ENCODE measurements around the gene PSMA6.
A peak's percentile ranks its signal among the peaks of the same experiment; 100 is the strongest.

Gene PSMA6

DNA sequence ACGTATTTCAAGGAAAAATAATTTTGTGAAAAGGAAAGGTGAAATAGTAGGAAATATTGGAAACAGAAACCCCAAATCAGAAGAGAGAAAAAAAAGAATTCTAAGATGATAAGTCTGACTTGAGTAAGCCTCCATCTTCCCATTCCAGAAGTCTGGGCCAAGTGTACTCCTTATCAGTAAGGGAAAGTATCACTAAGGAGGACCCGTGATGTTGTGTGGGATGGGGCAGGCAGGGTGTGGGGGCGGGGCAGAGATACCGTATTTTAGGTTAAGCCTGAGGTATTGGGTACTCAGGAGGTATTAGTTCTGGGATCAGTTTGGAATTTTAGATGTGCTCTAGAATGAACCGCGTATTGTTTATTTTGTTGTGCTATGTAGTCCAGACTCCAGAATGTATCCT, 33.8 kb upstream of the PSMA6 start:
- Mint-ChIP-seq H3K4me1 (ENCODE audit: low read depth) (peaks cover 23% of the 10 kb centered on the region), H3K4me3 (no peak overlapping the region), H3K36me3 (ENCODE audit: low read depth) (peaks cover 24% of the 10 kb centered on the region), H3K9me3 (peaks cover 8% of the 10 kb centered on the region), H3K27me3 (ENCODE audit: low read depth) (no peaks in the 10 kb centered on the region), H3K27ac (no peak overlapping the region)

DNA sequence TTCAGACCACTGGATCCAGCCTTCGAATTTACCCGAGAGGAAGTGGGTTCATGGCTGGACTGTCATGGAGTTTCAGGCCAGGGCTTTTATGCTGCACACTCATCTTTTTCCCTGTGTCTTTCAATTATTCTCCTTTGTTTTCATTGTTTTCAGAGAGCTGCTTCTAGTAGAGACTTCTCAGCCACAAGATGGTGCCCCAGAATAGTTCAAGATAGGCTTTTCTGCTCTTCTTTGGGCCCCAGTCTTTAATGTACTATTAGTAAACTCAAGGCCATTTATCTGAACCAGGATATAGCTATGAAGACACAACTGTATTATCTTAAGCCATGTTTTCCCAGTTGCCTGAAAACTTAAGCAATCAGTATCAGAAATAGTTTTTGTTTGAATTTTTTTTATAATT, 30.4 kb upstream of the PSMA6 start:
- peaks cover 16% of the 10 kb centered on the region for H3K36me3 Mint-ChIP-seq (ENCODE audit: low read depth)
- H3K27ac Mint-ChIP-seq: no peak overlapping the region
- H3K4me1 Mint-ChIP-seq (ENCODE audit: low read depth): peaks cover 6% of the 10 kb centered on the region
- peaks cover 8% of the 10 kb centered on the region for H3K9me3 Mint-ChIP-seq
- H3K27me3 Mint-ChIP-seq (ENCODE audit: low read depth): no peaks in the 10 kb centered on the region
- no peak overlapping the region for H3K4me3 Mint-ChIP-seq

- no peaks in the 10 kb centered on the region for H3K27me3 Mint-ChIP-seq (ENCODE audit: low read depth)
- peaks cover 19% of the 10 kb centered on the region for H3K36me3 Mint-ChIP-seq (ENCODE audit: low read depth)
- H3K4me1 Mint-ChIP-seq (ENCODE audit: low read depth): peaks cover 5% of the 10 kb centered on the region
- H3K9me3 Mint-ChIP-seq: peaks cover 8% of the 10 kb centered on the region
- H3K4me3 Mint-ChIP-seq: no peak overlapping the region
- no peak overlapping the region for H3K27ac Mint-ChIP-seq
These were observed 29.7 kb upstream of the PSMA6 start for GRCh38 chr14:35262436-35262835.

DNA sequence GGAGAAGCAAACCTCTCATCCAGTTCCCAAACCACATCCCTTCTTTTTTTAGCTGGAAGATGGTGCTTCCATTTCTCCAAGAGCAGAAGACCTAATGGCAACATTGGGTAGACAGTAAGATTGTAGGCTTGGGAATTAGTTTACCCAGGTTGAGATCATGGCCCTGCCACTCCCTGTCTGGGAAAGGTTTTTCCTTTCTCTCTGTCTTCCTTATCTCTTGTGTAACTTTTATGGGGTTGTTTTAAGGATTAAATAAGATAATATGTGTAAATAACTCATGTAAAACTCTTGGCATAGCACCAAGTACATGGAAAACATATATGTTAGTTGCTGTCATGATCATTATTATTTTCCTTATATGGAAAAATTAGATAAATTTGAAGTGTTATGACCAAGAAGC, 23.2 kb upstream of the PSMA6 start:
- H3K4me1 Mint-ChIP-seq (ENCODE audit: low read depth): no peaks in the 10 kb centered on the region
- H3K9me3 Mint-ChIP-seq: no peaks in the 10 kb centered on the region
- H3K27ac Mint-ChIP-seq: no peak overlapping the region
- no peaks in the 10 kb centered on the region for H3K27me3 Mint-ChIP-seq (ENCODE audit: low read depth)
- no peak overlapping the region for H3K4me3 Mint-ChIP-seq
- peaks cover 22% of the 10 kb centered on the region for H3K36me3 Mint-ChIP-seq (ENCODE audit: low read depth)

DNA sequence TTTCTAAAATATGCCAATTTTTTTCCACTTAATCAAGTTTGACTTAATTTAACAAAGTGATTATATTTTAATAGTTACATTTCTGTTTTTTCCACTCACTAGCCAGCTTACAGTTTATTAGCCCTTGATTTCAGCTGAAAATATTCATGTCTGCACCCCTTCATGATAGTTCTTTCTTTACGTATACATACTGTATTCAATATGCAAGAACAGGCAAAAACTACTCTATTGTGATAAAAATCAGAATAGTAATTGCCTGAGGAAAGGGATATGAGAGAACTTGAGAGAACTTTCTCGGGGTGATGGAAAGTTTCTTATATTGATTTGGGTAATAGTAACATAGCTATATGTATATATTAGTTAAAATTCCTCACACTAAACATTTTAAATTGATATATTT, 17.4 kb upstream of the PSMA6 start:
- no peaks in the 10 kb centered on the region for H3K9me3 Mint-ChIP-seq
- H3K4me1 Mint-ChIP-seq (ENCODE audit: low read depth): peaks cover 1% of the 10 kb centered on the region
- peaks cover 33% of the 10 kb centered on the region for H3K36me3 Mint-ChIP-seq (ENCODE audit: low read depth)
- H3K27ac Mint-ChIP-seq: no peak overlapping the region
- H3K27me3 Mint-ChIP-seq (ENCODE audit: low read depth): no peaks in the 10 kb centered on the region
- H3K4me3 Mint-ChIP-seq: no peak overlapping the region

- Mint-ChIP-seq H3K4me3 (no peak overlapping the region), H3K27ac (peak overlapping the region; percentile 26), H3K27me3 (ENCODE audit: low read depth) (no peaks in the 10 kb centered on the region), H3K4me1 (ENCODE audit: low read depth) (peaks cover 7% of the 10 kb centered on the region), H3K9me3 (no peaks in the 10 kb centered on the region), H3K36me3 (ENCODE audit: low read depth) (peaks cover 37% of the 10 kb centered on the region)
These were observed 15.0 kb upstream of the PSMA6 start for GRCh38 chr14:35277179-35277578.

GRCh38 chr14:35279369-35279768, 12.8 kb upstream of the PSMA6 start:
- Mint-ChIP-seq H3K27ac (no peak overlapping the region), H3K9me3 (no peaks in the 10 kb centered on the region), H3K4me3 (no peak overlapping the region), H3K36me3 (ENCODE audit: low read depth) (peaks cover 37% of the 10 kb centered on the region), H3K4me1 (ENCODE audit: low read depth) (peaks cover 14% of the 10 kb centered on the region), H3K27me3 (ENCODE audit: low read depth) (no peaks in the 10 kb centered on the region)

GRCh38 chr14:35281341-35281740, 10.8 kb upstream of the PSMA6 start:
- no peaks in the 10 kb centered on the region for H3K9me3 Mint-ChIP-seq
- no peak overlapping the region for H3K27ac Mint-ChIP-seq

DNA sequence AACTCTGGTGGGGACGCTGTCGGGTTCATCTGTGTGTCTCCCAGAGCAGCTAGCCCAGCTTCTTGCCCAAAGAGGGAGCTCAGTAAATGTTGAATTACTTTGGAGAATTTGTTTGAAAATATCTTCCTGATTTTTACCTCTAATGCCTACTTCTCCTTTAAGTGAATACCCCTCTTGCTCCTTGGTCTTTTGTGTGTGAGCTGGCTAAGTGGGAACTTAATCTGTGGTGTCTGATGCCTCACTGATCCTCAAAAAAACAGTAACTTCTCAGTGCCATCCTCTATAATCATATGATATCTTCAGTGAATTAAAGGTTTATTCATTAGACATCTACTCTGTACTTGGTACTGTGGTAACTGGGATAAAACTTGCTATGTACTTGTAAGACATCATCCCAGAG, 7.7 kb upstream of the PSMA6 start:
- Mint-ChIP-seq H3K4me3 (no peak overlapping the region), H3K36me3 (ENCODE audit: low read depth) (peaks cover 24% of the 10 kb centered on the region), H3K9me3 (no peaks in the 10 kb centered on the region), H3K4me1 (ENCODE audit: low read depth) (peaks cover 44% of the 10 kb centered on the region), H3K27me3 (ENCODE audit: low read depth) (no peaks in the 10 kb centered on the region), H3K27ac (peak overlapping the region; percentile 24)

More at GRCh38 chr14:35281341-35281740, 10.8 kb upstream of the PSMA6 start:
- H3K4me3 Mint-ChIP-seq: no peak overlapping the region
- H3K36me3 Mint-ChIP-seq (ENCODE audit: low read depth): peaks cover 31% of the 10 kb centered on the region
- no peaks in the 10 kb centered on the region for H3K27me3 Mint-ChIP-seq (ENCODE audit: low read depth)
- peaks cover 28% of the 10 kb centered on the region for H3K4me1 Mint-ChIP-seq (ENCODE audit: low read depth)

- peaks cover 23% of the 10 kb centered on the region for H3K36me3 Mint-ChIP-seq (ENCODE audit: low read depth)
- H3K27me3 Mint-ChIP-seq (ENCODE audit: low read depth): no peaks in the 10 kb centered on the region
- H3K27ac Mint-ChIP-seq: peak overlapping the region; percentile 99
- peaks cover 48% of the 10 kb centered on the region for H3K4me1 Mint-ChIP-seq (ENCODE audit: low read depth)
- no peaks in the 10 kb centered on the region for H3K9me3 Mint-ChIP-seq
- peak overlapping the region; percentile 69 for H3K4me3 Mint-ChIP-seq
These were observed 6.8 kb upstream of the PSMA6 start for GRCh38 chr14:35285168-35286002.

- Mint-ChIP-seq H3K27me3 (ENCODE audit: low read depth) (no peaks in the 10 kb centered on the region), H3K4me1 (ENCODE audit: low read depth) (peaks cover 49% of the 10 kb centered on the region), H3K9me3 (no peaks in the 10 kb centered on the region), H3K4me3 (peak overlapping the region; percentile 63), H3K27ac (peak overlapping the region; percentile 99), H3K36me3 (ENCODE audit: low read depth) (peaks cover 17% of the 10 kb centered on the region)
These were observed 6.1 kb upstream of the PSMA6 start for GRCh38 chr14:35286003-35286600.

- Mint-ChIP-seq H3K36me3 (ENCODE audit: low read depth) (peaks cover 15% of the 10 kb centered on the region), H3K9me3 (no peaks in the 10 kb centered on the region), H3K27me3 (ENCODE audit: low read depth) (no peaks in the 10 kb centered on the region), H3K4me1 (ENCODE audit: low read depth) (peaks cover 48% of the 10 kb centered on the region), H3K27ac (peak overlapping the region; percentile 99), H3K4me3 (peak overlapping the region; percentile 63)
These were observed 5.5 kb upstream of the PSMA6 start for GRCh38 chr14:35286707-35287106.

DNA sequence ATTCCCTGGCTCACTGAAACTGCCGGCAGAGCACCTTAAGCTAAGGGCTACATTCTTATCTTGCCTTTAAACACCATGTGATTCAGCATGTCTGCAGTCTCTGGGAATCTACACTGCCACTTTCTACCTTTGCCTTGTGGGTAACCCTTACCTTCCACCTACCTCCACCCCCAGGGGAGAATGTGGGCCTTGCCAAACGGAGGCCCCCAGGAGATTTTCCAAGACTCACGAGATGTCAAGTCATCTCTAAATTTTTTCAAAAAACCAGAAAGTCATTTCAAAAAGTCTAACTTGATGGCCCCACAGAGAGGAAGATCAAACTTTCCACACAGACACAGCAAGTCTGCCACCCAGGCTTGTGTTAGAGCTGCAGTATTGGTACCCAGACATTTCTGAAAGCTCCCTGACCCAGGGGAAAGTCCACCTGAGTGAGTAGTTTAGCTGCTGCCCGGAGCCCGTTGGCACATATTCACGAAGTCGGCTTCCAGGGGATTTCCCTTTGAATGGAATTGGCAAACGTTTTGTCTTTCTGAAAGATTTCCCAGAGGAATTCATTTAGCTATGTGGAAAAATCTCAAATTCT, 4.7 kb upstream of the PSMA6 start:
- Mint-ChIP-seq H3K27me3 (ENCODE audit: low read depth) (no peaks in the 10 kb centered on the region), H3K9me3 (no peaks in the 10 kb centered on the region), H3K4me1 (ENCODE audit: low read depth) (peaks cover 46% of the 10 kb centered on the region), H3K36me3 (ENCODE audit: low read depth) (peaks cover 16% of the 10 kb centered on the region), H3K27ac (peak overlapping the region; percentile 99), H3K4me3 (peak overlapping the region; percentile 77)

DNA sequence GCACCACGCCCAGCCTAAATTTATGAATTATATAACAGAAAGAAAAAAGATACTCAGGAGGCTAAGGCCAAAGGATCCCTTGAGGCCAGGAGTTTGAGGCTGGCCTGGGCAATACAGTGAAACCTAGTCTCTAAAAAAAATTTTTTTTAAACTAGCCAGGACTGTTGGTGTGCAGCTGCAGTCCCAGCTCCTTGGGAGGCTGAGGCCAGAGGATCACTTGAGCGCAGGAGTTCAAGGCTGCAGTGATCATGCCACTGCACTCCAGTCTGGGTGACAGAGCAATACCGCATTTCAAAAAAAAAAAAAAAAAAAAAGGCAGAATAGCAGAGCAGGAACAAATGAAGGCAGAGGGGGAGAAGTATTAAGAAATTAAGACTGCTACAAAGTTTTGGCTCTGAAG, 2.6 kb upstream of the PSMA6 start:
- Mint-ChIP-seq H3K27ac (no peak overlapping the region), H3K36me3 (ENCODE audit: low read depth) (peaks cover 18% of the 10 kb centered on the region), H3K9me3 (no peaks in the 10 kb centered on the region), H3K4me1 (ENCODE audit: low read depth) (peaks cover 45% of the 10 kb centered on the region), H3K4me3 (peak overlapping the region; percentile 8), H3K27me3 (ENCODE audit: low read depth) (no peaks in the 10 kb centered on the region)
